Breast epithelium (tissue), 4 donors: Measurements from ENCODE around the gene ADD3. TPM values are rescaled to one million over a fixed set of nuclear protein-coding genes. Genes with fewer than 3 reads are reported as not detected.
A peak's percentile ranks its signal among the peaks of the same experiment; 100 is the strongest.

Source experiments
- DNase-seq, 2 donors: peaks; one replicate each; pipeline ENCODE4 v3.0.0-alpha.2; 2019; ENCODE audit warnings: low spot score in 2 of 2
- H3K27ac ChIP-seq, 2 donors: fragments of 200-600 bp; sonication (generic) in 1 of 2; one replicate each; pipeline ENCODE4 v1.5.1; 2016 to 2019; ENCODE audit warnings: mild to moderate bottlenecking in 1 of 2
- H3K27me3 ChIP-seq, 2 donors: fragments of 200-600 bp; sonication (generic) in 1 of 2; one replicate each; pipeline versions ENCODE4 v1.5.1 to v1.6.0; 2017 to 2019; ENCODE audit warnings: control low read depth in 1 of 2, mild to moderate bottlenecking in 1 of 2
- H3K36me3 ChIP-seq: fragments of 200-600 bp; one replicate; pipeline ENCODE4 v1.5.1; 2019
- H3K4me1 ChIP-seq, 2 donors: fragments of 200-600 bp; sonication (generic); one replicate each; pipeline ENCODE4 v1.5.1; 2016 to 2019; ENCODE audit warnings: control low read depth in 1 of 2
- H3K4me3 ChIP-seq, 3 donors: fragments of 200-600 bp; sonication (generic); 1 replicate in 2 of 3; 2 replicates in 1 of 3; pipeline ENCODE4 v1.5.1; 2016 to 2019; ENCODE audit warnings: mild to moderate bottlenecking in 3 of 3, moderate library complexity in 2 of 3
- H3K9me3 ChIP-seq, 2 donors: fragments of 200-600 bp; sonication (generic) in 1 of 2; one replicate each; pipeline ENCODE4 v1.5.1; 2016 to 2019; ENCODE audit warnings: control low read depth in 1 of 2
- CTCF ChIP-seq, 3 donors: fragments of 450-650 bp; IDR thresholded peaks; one replicate each; pipeline ENCODE4 v1.5.1; 2016 to 2017; ENCODE audit warnings: antibody characterized with exemption in 3 of 3, mild to moderate bottlenecking in 3 of 3, moderate library complexity in 3 of 3
- POLR2A ChIP-seq: fragments of 450-650 bp; IDR thresholded peaks from one replicate; pipeline ENCODE4 v1.6.1; 2016; ENCODE audit warnings: antibody characterized with exemption, mild to moderate bottlenecking, moderate library complexity
- POLR2AphosphoS5 ChIP-seq, 3 donors: sonication (generic); formaldehyde crosslinking; IDR thresholded peaks; one replicate each; pipeline ENCODE4 v1.6.1; 2017; ENCODE audit warnings: antibody characterized with exemption in 3 of 3
- intact Hi-C: fragments of 100-400 bp; cut with DNase I; formaldehyde crosslinking; loops from one replicate; pipeline ENCODE4 v1.15.1; 2023; ENCODE audit warnings: low total_unique reads
- total RNA-seq, 3 donors: library from RNA; depleted of rRNA; stranded (reverse); fragments of >200 nt; gene quantifications; one replicate each; pipeline ENCODE4 v1.1.0, GENCODE V29; 2016

The ADD3 gene
- total RNA-seq, 3 donors from 2014 or later, result 208 to 458 (median 347) TPM

GRCh38 chr10:110076559-110077318, 69.0 kb downstream of the ADD3 start:
- H3K4me1 ChIP-seq, result peaks cover 0 to 28% of the 10 kb centered on the region in 2 donors
- H3K27me3 ChIP-seq, result no peaks in the 10 kb centered on the region
- TF ChIP-seq POLR2AphosphoS5 (IDR thresholded peaks at IDR 0.05) (peak; percentile 45 to 77 (median 61)), CTCF (IDR thresholded peaks at IDR 0.05) (no peak), POLR2A (no peak)
- no peaks in the 10 kb centered on the region for H3K36me3 ChIP-seq
- intact Hi-C loops, result no loop called here
- no peak for DNase-seq
- H3K4me3 ChIP-seq, result peak overlapping the region; percentile 4 to 36 (median 12)
- peak overlapping the region; percentile 71 to 74 for H3K27ac ChIP-seq
- no peaks in the 10 kb centered on the region for H3K9me3 ChIP-seq

- Histone ChIP-seq H3K27ac (peak overlapping the region; percentile 71 to 74), H3K4me3 (peak overlapping the region; percentile 4 to 36 (median 12))
- intact Hi-C loops, result no loop called here
Observed at GRCh38 chr10:110077436-110078130, 69.8 kb downstream of the ADD3 start.

GRCh38 chr10:110078317-110078716, 70.5 kb downstream of the ADD3 start:
- no peaks in the 10 kb centered on the region for H3K36me3 ChIP-seq
- intact Hi-C loops, result no loop called here
- H3K27ac ChIP-seq, result peak overlapping the region; percentile 71 to 74
- no peaks in the 10 kb centered on the region for H3K9me3 ChIP-seq
- no peak overlapping the region for H3K4me3 ChIP-seq
- DNase-seq, result no peak
- no peaks in the 10 kb centered on the region for H3K27me3 ChIP-seq
- TF ChIP-seq POLR2A, result no peak
- TF ChIP-seq POLR2AphosphoS5 (IDR thresholded peaks at IDR 0.05), result no peak
- H3K4me1 ChIP-seq, result peaks cover 0 to 28% of the 10 kb centered on the region in 2 donors

More at GRCh38 chr10:110077436-110078130, 69.8 kb downstream of the ADD3 start:
- H3K36me3 ChIP-seq, result no peaks in the 10 kb centered on the region
- H3K27me3 ChIP-seq, result no peaks in the 10 kb centered on the region
- TF ChIP-seq POLR2A (no peak), POLR2AphosphoS5 (IDR thresholded peaks at IDR 0.05) (no peak), CTCF (IDR thresholded peaks at IDR 0.05) (no peak)
- no peaks in the 10 kb centered on the region for H3K9me3 ChIP-seq
- peaks cover 0 to 28% of the 10 kb centered on the region in 2 donors for H3K4me1 ChIP-seq
- DNase-seq, result no peak

- no peak for TF ChIP-seq POLR2A
- no peak for TF ChIP-seq CTCF (IDR thresholded peaks at IDR 0.05)
- peak in 2 of 3 donors; percentile 31 to 33 for TF ChIP-seq POLR2AphosphoS5 (IDR thresholded peaks at IDR 0.05)
- H3K9me3 ChIP-seq, result no peaks in the 10 kb centered on the region
- no peaks in the 10 kb centered on the region for H3K27me3 ChIP-seq
- no peak overlapping the region for H3K4me3 ChIP-seq
- DNase-seq, result no peak
- peaks cover 0 to 16% of the 10 kb centered on the region in 2 donors for H3K4me1 ChIP-seq
- no peaks in the 10 kb centered on the region for H3K36me3 ChIP-seq
- H3K27ac ChIP-seq, result peak overlapping the region; percentile 22 to 68
- intact Hi-C loops, result no loop called here
Observed at GRCh38 chr10:110081911-110082310, 74.1 kb downstream of the ADD3 start.

- TF ChIP-seq POLR2AphosphoS5 (IDR thresholded peaks at IDR 0.05) (no peak), POLR2A (no peak), CTCF (IDR thresholded peaks at IDR 0.05) (no peak)
- Histone ChIP-seq H3K27ac (no peak overlapping the region), H3K9me3 (no peaks in the 10 kb centered on the region), H3K36me3 (no peaks in the 10 kb centered on the region), H3K4me1 (no peaks in the 10 kb centered on the region), H3K27me3 (no peaks in the 10 kb centered on the region), H3K4me3 (no peak overlapping the region)
- DNase-seq, result no peak
- intact Hi-C loops, result no loop called here
Observed at GRCh38 chr10:110083884-110084283, 76.1 kb downstream of the ADD3 start.
